ENCODE data around the gene SLC7A14. TPM values are rescaled to one million over a fixed set of nuclear protein-coding genes. Genes with fewer than 3 reads are reported as not detected.

The SLC7A14 gene
- total and polyA plus RNA-seq, 2 of the 13 experiments (the other 11 are each of a cell fraction or from before 2014, with no cell fraction given) = not detected

DNA sequence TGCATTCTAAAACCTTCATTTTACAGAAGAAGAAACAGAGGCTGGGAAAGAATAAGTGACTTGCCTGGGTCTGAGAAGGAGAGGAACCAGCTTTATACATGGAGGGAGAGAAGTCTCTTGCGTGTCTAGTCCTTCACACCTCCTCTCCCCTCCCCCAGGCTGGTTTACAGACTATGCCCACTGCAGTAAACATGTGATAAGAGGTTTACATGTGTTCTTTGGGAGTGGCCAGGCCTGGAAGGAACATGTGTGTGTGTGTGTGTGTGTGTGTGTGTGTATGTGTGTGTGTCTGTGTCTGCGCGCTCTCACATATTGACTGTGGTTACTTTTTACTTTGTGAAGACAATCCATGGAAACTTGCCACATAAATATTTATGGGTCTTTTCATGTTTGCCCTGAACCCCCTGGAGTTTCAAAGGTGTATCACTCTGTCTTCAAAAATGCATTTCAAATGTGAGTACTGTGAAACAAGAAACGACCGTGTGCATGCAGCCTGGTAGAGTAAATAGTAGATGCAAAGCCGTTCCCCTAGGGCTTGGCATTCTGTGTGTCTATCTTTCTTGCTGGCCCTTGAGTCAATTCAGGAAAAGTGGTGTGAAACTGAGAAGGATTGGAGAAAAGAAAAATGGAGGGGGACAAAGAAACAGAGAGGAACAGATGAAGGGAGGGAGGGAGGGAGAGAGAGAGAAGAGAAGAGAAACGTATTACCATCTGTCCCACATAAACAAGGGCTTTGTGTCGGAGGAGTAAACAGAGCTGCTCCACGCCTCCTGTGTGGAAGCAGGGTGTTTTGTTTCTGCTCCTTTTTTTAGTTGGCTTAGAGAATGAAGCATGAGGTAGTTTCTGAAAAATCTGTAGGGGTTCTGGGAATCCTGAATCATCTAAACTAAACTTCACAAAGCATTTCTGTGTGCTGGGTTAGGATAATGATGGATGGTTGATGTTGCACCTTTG, 115.5 kb downstream of the SLC7A14 start:
- ChIA-PET CTCF (ENCODE audit: low intra/inter-chr PET ratio, low total read pairs) (no interaction called here), POLR2A (no interaction called here)
- H3K27me3 ChIP-seq (ENCODE audit: control insufficient read depth in 1 of 2, insufficient read depth in 2 of 2, low read length in 2 of 2) = peaks cover 0 to 10% of the 10 kb centered on the region in 2 experiments; a peak in 2 of 5 replicates
- no peak overlapping the region for H3K4me3 ChIP-seq (replicated peaks in 1 of 3; ENCODE audit: insufficient read depth in 1 of 3, low read depth in 2 of 3, low read length in 3 of 3)
- H3K9me3 ChIP-seq (ENCODE audit: low read length) = no peaks in the 10 kb centered on the region
- ATAC-seq (peak; percentile 29; the same call in 2 of the 3 replicates), FAIRE-seq (no peak), DNase-seq (ENCODE audit: low spot score) (no peak)
- no peaks in the 10 kb centered on the region for H4K20me1 ChIP-seq (ENCODE audit: insufficient read depth, low read length)
- peak overlapping the region; percentile 4; the same call in 1 of the 2 replicates for H3K4me2 ChIP-seq (ENCODE audit: low read depth, low read length)
- H3K9ac ChIP-seq (ENCODE audit: insufficient read depth, low read depth, low read length) = no peak overlapping the region
- H3K4me1 ChIP-seq (ENCODE audit: insufficient read depth, low read length) = peaks cover 36% of the 10 kb centered on the region
- no peak overlapping the region for H2AFZ ChIP-seq (ENCODE audit: low read length)
- no TSS peak for BruUV-seq (replicated peaks)
- no peaks in the 10 kb centered on the region for H3K79me2 ChIP-seq (ENCODE audit: insufficient read depth, low read length)
- in situ Hi-C loops (cut with HindIII; ENCODE audit: extremely low pct_ligation_motif_present, low pct_unique_long_range_greater_than_20kb) (no loop called here), intact Hi-C loops (cut with micrococcal nuclease; ENCODE audit: unreplicated experiment) (no loop called here)
- no peak overlapping the region for H3K27ac ChIP-seq (ENCODE audit: extremely low read length, insufficient read depth, low read length)
- TF ChIP-seq, protein P1, sequence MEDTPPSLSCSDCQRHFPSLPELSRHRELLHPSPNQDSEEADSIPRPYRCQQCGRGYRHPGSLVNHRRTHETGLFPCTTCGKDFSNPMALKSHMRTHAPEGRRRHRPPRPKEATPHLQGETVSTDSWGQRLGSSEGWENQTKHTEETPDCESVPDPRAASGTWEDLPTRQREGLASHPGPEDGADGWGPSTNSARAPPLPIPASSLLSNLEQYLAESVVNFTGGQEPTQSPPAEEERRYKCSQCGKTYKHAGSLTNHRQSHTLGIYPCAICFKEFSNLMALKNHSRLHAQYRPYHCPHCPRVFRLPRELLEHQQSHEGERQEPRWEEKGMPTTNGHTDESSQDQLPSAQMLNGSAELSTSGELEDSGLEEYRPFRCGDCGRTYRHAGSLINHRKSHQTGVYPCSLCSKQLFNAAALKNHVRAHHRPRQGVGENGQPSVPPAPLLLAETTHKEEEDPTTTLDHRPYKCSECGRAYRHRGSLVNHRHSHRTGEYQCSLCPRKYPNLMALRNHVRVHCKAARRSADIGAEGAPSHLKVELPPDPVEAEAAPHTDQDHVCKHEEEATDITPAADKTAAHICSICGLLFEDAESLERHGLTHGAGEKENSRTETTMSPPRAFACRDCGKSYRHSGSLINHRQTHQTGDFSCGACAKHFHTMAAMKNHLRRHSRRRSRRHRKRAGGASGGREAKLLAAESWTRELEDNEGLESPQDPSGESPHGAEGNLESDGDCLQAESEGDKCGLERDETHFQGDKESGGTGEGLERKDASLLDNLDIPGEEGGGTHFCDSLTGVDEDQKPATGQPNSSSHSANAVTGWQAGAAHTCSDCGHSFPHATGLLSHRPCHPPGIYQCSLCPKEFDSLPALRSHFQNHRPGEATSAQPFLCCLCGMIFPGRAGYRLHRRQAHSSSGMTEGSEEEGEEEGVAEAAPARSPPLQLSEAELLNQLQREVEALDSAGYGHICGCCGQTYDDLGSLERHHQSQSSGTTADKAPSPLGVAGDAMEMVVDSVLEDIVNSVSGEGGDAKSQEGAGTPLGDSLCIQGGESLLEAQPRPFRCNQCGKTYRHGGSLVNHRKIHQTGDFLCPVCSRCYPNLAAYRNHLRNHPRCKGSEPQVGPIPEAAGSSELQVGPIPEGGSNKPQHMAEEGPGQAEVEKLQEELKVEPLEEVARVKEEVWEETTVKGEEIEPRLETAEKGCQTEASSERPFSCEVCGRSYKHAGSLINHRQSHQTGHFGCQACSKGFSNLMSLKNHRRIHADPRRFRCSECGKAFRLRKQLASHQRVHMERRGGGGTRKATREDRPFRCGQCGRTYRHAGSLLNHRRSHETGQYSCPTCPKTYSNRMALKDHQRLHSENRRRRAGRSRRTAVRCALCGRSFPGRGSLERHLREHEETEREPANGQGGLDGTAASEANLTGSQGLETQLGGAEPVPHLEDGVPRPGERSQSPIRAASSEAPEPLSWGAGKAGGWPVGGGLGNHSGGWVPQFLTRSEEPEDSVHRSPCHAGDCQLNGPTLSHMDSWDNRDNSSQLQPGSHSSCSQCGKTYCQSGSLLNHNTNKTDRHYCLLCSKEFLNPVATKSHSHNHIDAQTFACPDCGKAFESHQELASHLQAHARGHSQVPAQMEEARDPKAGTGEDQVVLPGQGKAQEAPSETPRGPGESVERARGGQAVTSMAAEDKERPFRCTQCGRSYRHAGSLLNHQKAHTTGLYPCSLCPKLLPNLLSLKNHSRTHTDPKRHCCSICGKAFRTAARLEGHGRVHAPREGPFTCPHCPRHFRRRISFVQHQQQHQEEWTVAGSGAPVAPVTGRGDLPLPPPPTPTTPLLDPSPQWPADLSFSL (CRISPR knock-in tag; IDR thresholded peaks at IDR 0.05) = no peak
- TF ChIP-seq ZNF7 (CRISPR knock-in tag; IDR thresholded peaks at IDR 0.05) = peak; percentile 65; the same call in 1 of the 2 replicates
- WGBS (ENCODE audit: low lambda C conversion rate) = 26% methylated on average over 9 of the region's 9 CpGs
- H3K36me3 ChIP-seq (replicated peaks in 1 of 2; ENCODE audit: control insufficient read depth in 1 of 2, insufficient read depth in 2 of 2, low read length in 2 of 2) = no peaks in the 10 kb centered on the region
